EH (cell line): ENCODE measurements around the gene SEC14L5.
A peak's percentile ranks its signal among the peaks of the same experiment; 100 is the strongest.
"Not testable (repeated sequence)": the region's sequence is repeated elsewhere in the genome, so short reads cannot be mapped to it uniquely, and the experiment has no call there.

Source experiments
- DNase-seq: peaks from one replicate; pipeline ENCODE4 v3.0.0-alpha.2; 2015; ENCODE audit warnings: low read depth

Gene SEC14L5

GRCh38 chr16:4954714-4955113 lies 3.4 kb upstream of the SEC14L5 start:
- no peak for DNase-seq

- no peak for DNase-seq
These were observed 760 bp upstream of the SEC14L5 start for GRCh38 chr16:4957420-4957719.

GRCh38 chr16:4958510-4959438 lies 644 bp downstream of the SEC14L5 start:
- DNase-seq: no peak

GRCh38 chr16:4960579-4960978 lies 2.4 kb downstream of the SEC14L5 start:
- no peak for DNase-seq

GRCh38 chr16:4962716-4963115 lies 4.6 kb downstream of the SEC14L5 start:
- DNase-seq: no peak

- DNase-seq: not testable (repeated sequence)
These were observed 5.4 kb downstream of the SEC14L5 start for GRCh38 chr16:4963527-4963926.

GRCh38 chr16:4966736-4967453 lies 8.8 kb downstream of the SEC14L5 start:
- peak; percentile 27 for DNase-seq

- not testable (repeated sequence) for DNase-seq
These were observed 10.1 kb downstream of the SEC14L5 start for GRCh38 chr16:4968278-4968677.

- no peak for DNase-seq
These were observed 10.9 kb downstream of the SEC14L5 start for GRCh38 chr16:4968879-4969483.

- DNase-seq: no peak
These were observed 11.9 kb downstream of the SEC14L5 start for GRCh38 chr16:4970010-4970409.

GRCh38 chr16:4972938-4973587 lies 14.9 kb downstream of the SEC14L5 start:
- DNase-seq: no peak

GRCh38 chr16:4976079-4976478 lies 17.9 kb downstream of the SEC14L5 start:
- DNase-seq: no peak

- DNase-seq: no peak
These were observed 18.5 kb downstream of the SEC14L5 start for GRCh38 chr16:4976611-4977145.

- no peak for DNase-seq
These were observed 21.0 kb downstream of the SEC14L5 start for GRCh38 chr16:4979164-4979563.

- DNase-seq: no peak
These were observed 21.9 kb downstream of the SEC14L5 start for GRCh38 chr16:4979736-4980660.

GRCh38 chr16:4980691-4981090 lies 22.6 kb downstream of the SEC14L5 start:
- DNase-seq: no peak

GRCh38 chr16:4981473-4981872 lies 23.3 kb downstream of the SEC14L5 start:
- DNase-seq: no peak

GRCh38 chr16:4982056-4982867 lies 24.1 kb downstream of the SEC14L5 start:
- no peak for DNase-seq

- no peak for DNase-seq
These were observed 26.3 kb downstream of the SEC14L5 start for GRCh38 chr16:4984174-4984990.
